Measurements from ENCODE around the gene MGLL. TPM values are rescaled to one million over a fixed set of nuclear protein-coding genes. Genes with fewer than 3 reads are reported as not detected.
A peak's percentile ranks its signal among the peaks of the same experiment; 100 is the strongest.

The MGLL gene
- total and polyA plus RNA-seq, 7 donors: 24.7 to 220 (median 46.8) TPM

DNA sequence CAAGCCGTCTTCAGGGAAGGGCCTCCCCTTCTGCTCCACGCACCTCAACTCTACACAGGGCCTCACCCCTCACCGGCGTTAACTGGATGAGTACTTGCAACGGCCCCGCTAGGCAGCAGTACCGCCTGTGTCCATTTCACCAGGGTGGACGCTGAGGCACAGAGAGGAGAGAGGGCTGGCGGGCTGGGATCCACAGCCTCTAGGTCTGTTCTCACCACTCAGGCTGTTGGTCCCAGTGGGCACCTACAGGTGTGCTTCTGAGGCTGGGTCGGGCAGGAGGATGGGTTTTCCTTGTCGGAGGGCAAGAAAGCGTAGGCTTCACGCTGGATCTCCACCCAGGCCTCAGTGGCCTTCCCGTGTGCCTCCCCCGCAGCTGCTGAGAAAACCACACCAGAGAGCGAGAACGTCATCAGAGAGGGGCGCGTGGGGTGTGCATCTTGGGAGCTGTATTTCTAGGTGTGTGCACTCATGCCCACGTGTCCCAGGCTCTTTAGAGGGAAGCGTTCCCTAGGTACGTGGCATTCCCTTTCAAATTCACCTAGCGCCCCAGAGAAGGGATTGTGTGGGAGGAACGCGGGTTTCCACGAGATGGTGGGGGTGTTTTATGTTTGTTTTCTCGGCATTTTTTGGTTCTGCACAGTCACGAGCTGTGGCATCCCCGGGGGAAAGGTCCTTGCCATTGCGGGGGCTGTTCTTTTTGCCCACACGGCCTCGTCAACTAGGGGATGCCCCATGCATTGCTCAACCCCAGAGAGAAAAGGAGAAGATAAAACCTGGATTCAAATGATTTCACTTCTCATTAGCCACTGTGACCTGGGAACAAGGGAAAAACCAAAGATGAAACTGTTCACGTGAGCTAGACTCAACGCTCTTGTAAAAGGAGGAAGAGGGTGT, 67.7 kb downstream of the MGLL start:
- Histone ChIP-seq H3K4me3 (no peak overlapping the region), H3K4me1 (peaks cover 0 to 31% (median 8%) of the 10 kb centered on the region in 4 donors), H3K27ac (peak overlapping the region in 1 of 4 donors; percentile 6), H3K36me3 (no peaks in the 10 kb centered on the region), H3K9me3 (no peaks in the 10 kb centered on the region), H3K27me3 (no peaks in the 10 kb centered on the region)
- TF ChIP-seq POLR2A (IDR thresholded peaks at IDR 0.05) (no peak), POLR2AphosphoS5 (IDR thresholded peaks at IDR 0.05) (no peak), EP300 (IDR thresholded peaks at IDR 0.05) (no peak), CTCF (IDR thresholded peaks at IDR 0.05) (no peak)
- no peak for DNase-seq
- intact Hi-C loops (cut with DNase I): loop anchor here (5.0 kb wide), 1 partner anchor 42 kb away; no protein-coding TSS in a partner anchor
- WGBS, 2 donors: 68 to 82% methylated on average over 34 of the region's 34 CpGs

DNA sequence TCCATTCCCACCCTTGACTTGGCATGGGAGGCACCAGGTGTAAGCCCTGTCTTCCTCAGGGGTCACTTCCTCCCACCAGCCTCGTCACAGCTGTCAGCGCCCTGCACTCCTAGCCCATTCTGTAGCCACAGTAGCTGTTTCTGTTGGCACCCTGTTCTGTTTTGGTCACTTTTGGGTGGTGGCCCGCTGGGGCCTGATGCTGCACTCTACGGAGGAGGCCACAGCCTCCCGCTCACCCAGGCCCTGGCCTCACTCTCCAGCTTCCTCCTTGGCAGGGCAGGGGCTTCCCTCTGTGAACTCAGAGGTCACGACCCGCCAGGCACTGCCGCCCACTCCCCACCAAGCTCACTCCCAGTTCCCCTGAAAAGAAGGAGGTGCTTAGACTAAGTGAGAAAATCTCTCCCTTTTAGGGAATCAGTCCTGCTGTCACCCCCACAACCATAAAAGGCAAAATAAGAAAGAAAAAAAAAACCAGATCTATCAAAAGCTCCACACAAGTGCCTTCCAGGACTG, 68.4 kb downstream of the MGLL start:
- no peak overlapping the region for H3K4me3 ChIP-seq
- 73 to 94% methylated on average over 8 of the region's 8 CpGs for WGBS, 2 donors
- H3K27ac ChIP-seq: peak overlapping the region in 1 of 4 donors; percentile 6
- intact Hi-C loops (cut with DNase I): loop anchor here (5.0 kb wide), 1 partner anchor 42 kb away; no protein-coding TSS in a partner anchor
- H3K4me1 ChIP-seq: peaks cover 0 to 37% (median 15%) of the 10 kb centered on the region in 4 donors
- H3K36me3 ChIP-seq: no peaks in the 10 kb centered on the region
- TF ChIP-seq CTCF (IDR thresholded peaks at IDR 0.05): no peak
- no peak for TF ChIP-seq EP300 (IDR thresholded peaks at IDR 0.05)
- TF ChIP-seq POLR2A (IDR thresholded peaks at IDR 0.05): no peak
- TF ChIP-seq POLR2AphosphoS5 (IDR thresholded peaks at IDR 0.05): no peak
- no peak for DNase-seq
- no peaks in the 10 kb centered on the region for H3K9me3 ChIP-seq
- H3K27me3 ChIP-seq: no peaks in the 10 kb centered on the region

- intact Hi-C loops (cut with DNase I): loop anchor here (5.0 kb wide), 1 partner anchor 41 kb away; no protein-coding TSS in a partner anchor
- H3K36me3 ChIP-seq: no peaks in the 10 kb centered on the region
- WGBS, 2 donors: 92 to 94% methylated on average over 7 of the region's 7 CpGs
- H3K4me3 ChIP-seq: no peak overlapping the region
- no peak overlapping the region for H3K27ac ChIP-seq
- no peak for DNase-seq
- H3K9me3 ChIP-seq: no peaks in the 10 kb centered on the region
- TF ChIP-seq POLR2A (IDR thresholded peaks at IDR 0.05) (no peak), POLR2AphosphoS5 (IDR thresholded peaks at IDR 0.05) (no peak), EP300 (IDR thresholded peaks at IDR 0.05) (no peak)
- no peaks in the 10 kb centered on the region for H3K27me3 ChIP-seq
- H3K4me1 ChIP-seq: peaks cover 0 to 43% (median 21%) of the 10 kb centered on the region in 4 donors
These were observed 69.0 kb downstream of the MGLL start for GRCh38 chr3:127753338-127753737.

DNA sequence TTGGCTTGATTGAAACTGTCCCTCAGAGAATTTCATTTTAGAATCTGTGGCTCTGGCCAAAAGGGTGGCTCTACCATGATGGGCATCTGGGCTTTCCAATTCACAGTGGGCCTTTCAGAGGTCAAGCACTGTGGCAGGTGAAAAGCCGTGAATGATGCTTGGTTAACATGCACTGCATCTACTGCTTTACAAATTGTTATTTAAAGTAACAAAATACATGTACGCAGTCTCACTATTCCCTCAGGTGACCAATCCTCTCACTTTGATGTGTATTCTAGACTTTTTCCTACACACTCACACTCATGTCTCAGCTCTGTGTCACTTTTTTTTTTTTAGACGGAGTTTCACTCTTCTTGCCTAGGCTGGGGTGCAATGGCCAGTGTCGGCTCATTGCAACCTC, 70.5 kb downstream of the MGLL start:
- TF ChIP-seq CTCF (IDR thresholded peaks at IDR 0.05) (no peak), EP300 (IDR thresholded peaks at IDR 0.05) (no peak), POLR2A (IDR thresholded peaks at IDR 0.05) (no peak), POLR2AphosphoS5 (IDR thresholded peaks at IDR 0.05) (no peak)
- DNase-seq: no peak
- Histone ChIP-seq H3K27ac (peak overlapping the region in 1 of 4 donors; percentile 23), H3K9me3 (no peaks in the 10 kb centered on the region), H3K4me3 (no peak overlapping the region), H3K4me1 (peaks cover 0 to 53% (median 33%) of the 10 kb centered on the region in 4 donors), H3K36me3 (no peaks in the 10 kb centered on the region), H3K27me3 (no peaks in the 10 kb centered on the region)
- intact Hi-C loops (cut with DNase I): loop anchor here (5.0 kb wide), 1 partner anchor 39 kb away; no protein-coding TSS in a partner anchor
- 86 to 95% methylated on average over 4 of the region's 4 CpGs for WGBS, 2 donors

- H3K9me3 ChIP-seq: no peaks in the 10 kb centered on the region
- H3K4me1 ChIP-seq: peaks cover 0 to 53% (median 33%) of the 10 kb centered on the region in 4 donors
- no peak for TF ChIP-seq POLR2AphosphoS5 (IDR thresholded peaks at IDR 0.05)
- no peak for TF ChIP-seq CTCF (IDR thresholded peaks at IDR 0.05)
- no peak for TF ChIP-seq EP300 (IDR thresholded peaks at IDR 0.05)
- TF ChIP-seq POLR2A (IDR thresholded peaks at IDR 0.05): no peak
- H3K27me3 ChIP-seq: no peaks in the 10 kb centered on the region
- DNase-seq: no peak
- H3K4me3 ChIP-seq: no peak overlapping the region
- no peak overlapping the region for H3K27ac ChIP-seq
- intact Hi-C loops (cut with DNase I): loop anchor here (5.0 kb wide), 1 partner anchor 39 kb away; no protein-coding TSS in a partner anchor
- WGBS, 2 donors: 81 to 82% methylated on average over 8 of the region's 8 CpGs
- no peaks in the 10 kb centered on the region for H3K36me3 ChIP-seq
These were observed 71.1 kb downstream of the MGLL start for GRCh38 chr3:127751163-127751621.
